ENCODE measurements around the gene LANCL3.

The LANCL3 gene

GRCh38 chrX:37607243-37607642, 35.8 kb downstream of the LANCL3 start:
- 100% methylated on average over 1 of the region's 2 CpGs for WGBS

DNA sequence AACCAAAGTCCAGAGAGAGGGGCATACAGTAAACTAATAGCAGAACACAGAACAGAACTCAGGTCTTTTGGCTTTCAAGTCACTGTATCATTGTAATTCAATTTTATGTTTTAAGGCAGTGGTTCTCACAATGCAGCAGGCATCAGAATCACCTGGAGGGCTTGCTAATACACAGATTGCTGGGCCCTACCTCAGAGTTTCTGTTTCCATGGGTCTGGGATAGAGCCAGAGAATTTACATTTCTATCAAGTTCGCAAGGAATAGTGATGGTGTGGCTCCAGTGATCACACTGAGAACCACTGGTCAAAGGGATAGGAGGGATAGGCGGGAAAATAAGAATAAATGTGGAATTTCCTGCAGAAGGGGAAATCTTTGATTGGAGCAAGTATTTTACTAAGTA, 36.7 kb downstream of the LANCL3 start:
- H4K8ac ChIP-seq (ENCODE audit: low read length), result no peak overlapping the region
- no peak overlapping the region for H3K23ac ChIP-seq (ENCODE audit: low read length in 2 of 2)
- no peak overlapping the region for H2BK12ac ChIP-seq (ENCODE audit: low read length in 2 of 2)
- no peak overlapping the region for H3K18ac ChIP-seq (ENCODE audit: low read depth in 1 of 2, low read length in 2 of 2)
- no peak overlapping the region for H2BK120ac ChIP-seq (ENCODE audit: low read depth, low read length)
- no peak overlapping the region for H3K4me3 ChIP-seq (ENCODE audit: insufficient read depth in 1 of 2, low read depth in 1 of 2, low read length in 2 of 2)
- H3K9me3 ChIP-seq (ENCODE audit: control insufficient read depth, low read length), result no peaks in the 10 kb centered on the region
- 27% methylated on average over 2 of the region's 2 CpGs for WGBS
- H3K4me1 ChIP-seq (ENCODE audit: control insufficient read depth, insufficient read depth, low read depth, low read length), result no peaks in the 10 kb centered on the region
- no peak overlapping the region for H3K9ac ChIP-seq (ENCODE audit: low read length)
- H3K4me2 ChIP-seq (ENCODE audit: low read length, poor library complexity, severe bottlenecking), result no peak overlapping the region
- H3K27me3 ChIP-seq (ENCODE audit: control insufficient read depth in 1 of 2, insufficient read depth in 1 of 2, low read length in 2 of 2), result peaks cover 0 to 5% of the 10 kb centered on the region in 2 experiments
- no peak overlapping the region for H2BK5ac ChIP-seq (ENCODE audit: low read depth, low read length, poor library complexity, severe bottlenecking)
- no peaks in the 10 kb centered on the region for H3K79me1 ChIP-seq (replicated peaks; ENCODE audit: low read length, poor library complexity, severe bottlenecking)
- H3K14ac ChIP-seq (ENCODE audit: low read length in 2 of 2), result no peak overlapping the region
- H2BK15ac ChIP-seq (ENCODE audit: low read depth, poor library complexity, severe bottlenecking), result no peak overlapping the region
- H4K91ac ChIP-seq (ENCODE audit: low read length), result no peak overlapping the region
- H3K4ac ChIP-seq (ENCODE audit: low read depth in 1 of 2, low read length in 2 of 2), result no peak overlapping the region
- no peak overlapping the region for H2AK5ac ChIP-seq (ENCODE audit: low read length, severe bottlenecking)
- no peak overlapping the region for H2AFZ ChIP-seq (ENCODE audit: low read depth, low read length)
- H3K36me3 ChIP-seq (ENCODE audit: control insufficient read depth in 1 of 2, insufficient read depth in 2 of 2, low read depth in 1 of 2, low read length in 2 of 2), result no peaks in the 10 kb centered on the region
- DNase-seq, result no peak
- no peak overlapping the region for H3K27ac ChIP-seq (ENCODE audit: low read length, poor library complexity, severe bottlenecking)

More at GRCh38 chrX:37607243-37607642, 35.8 kb downstream of the LANCL3 start:
- Histone ChIP-seq H2BK120ac (ENCODE audit: low read depth, low read length) (no peak overlapping the region), H4K91ac (ENCODE audit: low read length) (no peak overlapping the region), H3K23ac (ENCODE audit: low read length in 2 of 2) (no peak overlapping the region), H3K79me1 (replicated peaks; ENCODE audit: low read length, poor library complexity, severe bottlenecking) (no peaks in the 10 kb centered on the region), H3K27me3 (ENCODE audit: control insufficient read depth in 1 of 2, insufficient read depth in 1 of 2, low read length in 2 of 2) (peaks cover 0 to 5% of the 10 kb centered on the region in 2 experiments), H3K9me3 (ENCODE audit: control insufficient read depth, low read length) (no peaks in the 10 kb centered on the region), H3K18ac (ENCODE audit: low read depth in 1 of 2, low read length in 2 of 2) (no peak overlapping the region), H3K4me2 (ENCODE audit: low read length, poor library complexity, severe bottlenecking) (no peak overlapping the region), H2AFZ (ENCODE audit: low read depth, low read length) (no peak overlapping the region), H2BK15ac (ENCODE audit: low read depth, poor library complexity, severe bottlenecking) (no peak overlapping the region), H2BK5ac (ENCODE audit: low read depth, low read length, poor library complexity, severe bottlenecking) (no peak overlapping the region), H3K36me3 (ENCODE audit: control insufficient read depth in 1 of 2, insufficient read depth in 2 of 2, low read depth in 1 of 2, low read length in 2 of 2) (no peaks in the 10 kb centered on the region), H3K9ac (ENCODE audit: low read length) (no peak overlapping the region), H3K4ac (ENCODE audit: low read depth in 1 of 2, low read length in 2 of 2) (no peak overlapping the region), H2BK12ac (ENCODE audit: low read length in 2 of 2) (no peak overlapping the region), H2AK5ac (ENCODE audit: low read length, severe bottlenecking) (no peak overlapping the region), H3K4me1 (ENCODE audit: control insufficient read depth, insufficient read depth, low read depth, low read length) (no peaks in the 10 kb centered on the region), H3K4me3 (ENCODE audit: insufficient read depth in 1 of 2, low read depth in 1 of 2, low read length in 2 of 2) (no peak overlapping the region), H3K14ac (ENCODE audit: low read length in 2 of 2) (no peak overlapping the region), H4K8ac (ENCODE audit: low read length) (no peak overlapping the region), H3K27ac (ENCODE audit: low read length, poor library complexity, severe bottlenecking) (no peak overlapping the region)
- no peak for DNase-seq

- Histone ChIP-seq H3K23ac (ENCODE audit: low read length in 2 of 2) (no peak overlapping the region), H3K27me3 (ENCODE audit: control insufficient read depth in 1 of 2, insufficient read depth in 1 of 2, low read length in 2 of 2) (no peaks in the 10 kb centered on the region), H3K4me2 (ENCODE audit: low read length, poor library complexity, severe bottlenecking) (no peak overlapping the region), H3K36me3 (ENCODE audit: control insufficient read depth in 1 of 2, insufficient read depth in 2 of 2, low read depth in 1 of 2, low read length in 2 of 2) (no peaks in the 10 kb centered on the region), H4K8ac (ENCODE audit: low read length) (no peak overlapping the region), H3K14ac (ENCODE audit: low read length in 2 of 2) (no peak overlapping the region), H2AK5ac (ENCODE audit: low read length, severe bottlenecking) (no peak overlapping the region), H2BK15ac (ENCODE audit: low read depth, poor library complexity, severe bottlenecking) (no peak overlapping the region), H2BK12ac (ENCODE audit: low read length in 2 of 2) (no peak overlapping the region), H4K91ac (ENCODE audit: low read length) (no peak overlapping the region), H3K18ac (ENCODE audit: low read depth in 1 of 2, low read length in 2 of 2) (no peak overlapping the region), H2AFZ (ENCODE audit: low read depth, low read length) (no peak overlapping the region), H3K4me3 (ENCODE audit: insufficient read depth in 1 of 2, low read depth in 1 of 2, low read length in 2 of 2) (no peak overlapping the region), H3K9me3 (ENCODE audit: control insufficient read depth, low read length) (no peaks in the 10 kb centered on the region), H3K4ac (ENCODE audit: low read depth in 1 of 2, low read length in 2 of 2) (no peak overlapping the region), H3K9ac (ENCODE audit: low read length) (no peak overlapping the region), H2BK5ac (ENCODE audit: low read depth, low read length, poor library complexity, severe bottlenecking) (no peak overlapping the region), H3K79me1 (replicated peaks; ENCODE audit: low read length, poor library complexity, severe bottlenecking) (no peaks in the 10 kb centered on the region), H2BK120ac (ENCODE audit: low read depth, low read length) (no peak overlapping the region), H3K4me1 (ENCODE audit: control insufficient read depth, insufficient read depth, low read depth, low read length) (no peaks in the 10 kb centered on the region), H3K27ac (ENCODE audit: low read length, poor library complexity, severe bottlenecking) (no peak overlapping the region)
- no peak for DNase-seq
- 90% methylated on average over 1 of the region's 1 CpG for WGBS
These were observed 38.3 kb downstream of the LANCL3 start for GRCh38 chrX:37609727-37610126.

DNA sequence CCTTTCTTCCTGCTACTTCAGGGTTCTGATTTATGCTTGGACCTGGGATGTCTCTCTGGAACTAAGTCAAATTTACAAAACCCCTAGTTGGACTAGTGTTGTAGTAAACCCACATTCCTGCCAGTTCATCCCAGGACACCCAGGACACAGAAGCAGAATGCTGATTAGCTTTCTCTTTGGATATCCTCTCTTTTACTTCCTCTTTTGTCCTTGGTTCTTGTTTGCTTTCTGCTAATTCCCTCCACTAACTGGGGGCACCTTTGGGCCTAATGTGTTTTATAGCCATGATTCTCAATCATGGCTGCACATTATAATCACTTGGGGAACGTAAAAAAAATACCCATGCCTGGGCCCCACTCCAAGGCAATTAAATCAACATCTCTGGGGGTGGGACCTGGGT, 42.5 kb downstream of the LANCL3 start:
- Histone ChIP-seq H3K9me3 (ENCODE audit: control insufficient read depth, low read length) (no peaks in the 10 kb centered on the region), H4K91ac (ENCODE audit: low read length) (no peak overlapping the region), H2AK5ac (ENCODE audit: low read length, severe bottlenecking) (no peak overlapping the region), H3K23ac (ENCODE audit: low read length in 2 of 2) (no peak overlapping the region), H3K9ac (ENCODE audit: low read length) (no peak overlapping the region), H3K18ac (ENCODE audit: low read depth in 1 of 2, low read length in 2 of 2) (no peak overlapping the region), H2BK12ac (ENCODE audit: low read length in 2 of 2) (no peak overlapping the region), H3K14ac (ENCODE audit: low read length in 2 of 2) (no peak overlapping the region), H3K4ac (ENCODE audit: low read depth in 1 of 2, low read length in 2 of 2) (no peak overlapping the region), H3K79me1 (replicated peaks; ENCODE audit: low read length, poor library complexity, severe bottlenecking) (no peaks in the 10 kb centered on the region), H3K4me3 (ENCODE audit: insufficient read depth in 1 of 2, low read depth in 1 of 2, low read length in 2 of 2) (no peak overlapping the region), H2BK5ac (ENCODE audit: low read depth, low read length, poor library complexity, severe bottlenecking) (no peak overlapping the region), H3K4me1 (ENCODE audit: control insufficient read depth, insufficient read depth, low read depth, low read length) (no peaks in the 10 kb centered on the region), H2AFZ (ENCODE audit: low read depth, low read length) (no peak overlapping the region), H3K36me3 (ENCODE audit: control insufficient read depth in 1 of 2, insufficient read depth in 2 of 2, low read depth in 1 of 2, low read length in 2 of 2) (no peaks in the 10 kb centered on the region), H2BK15ac (ENCODE audit: low read depth, poor library complexity, severe bottlenecking) (no peak overlapping the region), H3K27ac (ENCODE audit: low read length, poor library complexity, severe bottlenecking) (no peak overlapping the region), H3K27me3 (ENCODE audit: control insufficient read depth in 1 of 2, insufficient read depth in 1 of 2, low read length in 2 of 2) (peaks cover 0 to 4% of the 10 kb centered on the region in 2 experiments), H2BK120ac (ENCODE audit: low read depth, low read length) (no peak overlapping the region), H4K8ac (ENCODE audit: low read length) (no peak overlapping the region), H3K4me2 (ENCODE audit: low read length, poor library complexity, severe bottlenecking) (no peak overlapping the region)
- no CpG with 5 or more reads among the region's 1 CpG for WGBS
- DNase-seq, result no peak
